H9 (cell line): ENCODE results near the gene TECPR2. TPM values are rescaled to one million over a fixed set of nuclear protein-coding genes. Genes with fewer than 3 reads are reported as not detected.

Experiments used
- DNase-seq: peaks from one replicate; pipeline ENCODE4 v3.0.0-alpha.2; 2017
- H2AFZ ChIP-seq: one replicate; pipeline ENCODE4 v1.6.1; 2013; ENCODE audit warnings: mild to moderate bottlenecking, low read length, control low read depth, moderate library complexity
- H2AK5ac ChIP-seq: 2 replicates; pipeline ENCODE4 v1.6.1; 2013; ENCODE audit warnings: low read length, control low read depth, mixed read lengths; ENCODE audit not compliant: insufficient read length
- H2BK120ac ChIP-seq: one replicate; pipeline ENCODE4 v1.6.1; 2013; ENCODE audit warnings: low read depth, mild to moderate bottlenecking, low read length, control low read depth, inconsistent platforms; ENCODE audit not compliant: poor library complexity, severe bottlenecking
- H2BK12ac ChIP-seq: 2 replicates; pipeline ENCODE4 v1.6.1; 2013; ENCODE audit warnings: low read length, control low read depth, mixed read lengths, low read depth; ENCODE audit not compliant: insufficient read length
- H2BK15ac ChIP-seq: 2 replicates; pipeline ENCODE4 v1.6.1; 2013; ENCODE audit warnings: low read depth, low read length, control low read depth
- H2BK20ac ChIP-seq: one replicate; pipeline ENCODE4 v1.6.1; 2013; ENCODE audit warnings: low read depth, mild to moderate bottlenecking, low read length, control low read depth, inconsistent platforms; ENCODE audit not compliant: poor library complexity, severe bottlenecking
- H2BK5ac ChIP-seq: 2 replicates; pipeline ENCODE4 v1.6.1; 2013; ENCODE audit warnings: low read length, control low read depth, mixed read lengths; ENCODE audit not compliant: insufficient read length
- H3K14ac ChIP-seq: 2 replicates; pipeline ENCODE4 v1.6.1; 2013; ENCODE audit warnings: low read length, control low read depth; ENCODE audit not compliant: insufficient read depth
- H3K18ac ChIP-seq: 2 replicates; pipeline ENCODE4 v1.6.1; 2013; ENCODE audit warnings: low read depth, mild to moderate bottlenecking, mixed read lengths, low read length, control low read depth; ENCODE audit not compliant: insufficient read length
- H3K23ac ChIP-seq: 2 replicates; pipeline ENCODE4 v1.6.1; 2013; ENCODE audit warnings: low read length, control low read depth, mixed read lengths, low read depth; ENCODE audit not compliant: insufficient read length
- H3K23me2 ChIP-seq: 2 replicates; pipeline ENCODE4 v1.6.1; 2013; ENCODE audit warnings: low read depth, mild to moderate bottlenecking, mixed read lengths, low read length, control low read depth; ENCODE audit not compliant: insufficient read length, poor library complexity, severe bottlenecking
- H3K27ac ChIP-seq: 2 replicates; pipeline ENCODE4 v1.5.1; 2013; ENCODE audit warnings: low read length, control low read depth, mixed read lengths, low read depth; ENCODE audit not compliant: insufficient read length
- H3K27me3 ChIP-seq: 2 replicates; pipeline ENCODE4 v1.6.1; 2013; ENCODE audit warnings: low read length, control low read depth, inconsistent platforms; ENCODE audit not compliant: insufficient read depth
- H3K4ac ChIP-seq: 2 replicates; pipeline ENCODE4 v1.6.1; 2013; ENCODE audit warnings: low read depth, mild to moderate bottlenecking, control low read depth, inconsistent platforms, low read length, moderate library complexity
- H3K4me1 ChIP-seq: 2 replicates; pipeline ENCODE4 v1.6.1; 2013; ENCODE audit warnings: low read length, control low read depth, inconsistent platforms; ENCODE audit not compliant: insufficient read depth
- H3K4me2 ChIP-seq: 2 replicates; pipeline ENCODE4 v1.6.1; 2013; ENCODE audit warnings: low read length, control low read depth, mixed read lengths; ENCODE audit not compliant: insufficient read length, insufficient read depth
- H3K56ac ChIP-seq: 2 replicates; pipeline ENCODE4 v1.6.1; 2013; ENCODE audit warnings: low read depth, mild to moderate bottlenecking, mixed read lengths, low read length, control low read depth; ENCODE audit not compliant: insufficient read length
- H3K79me1 ChIP-seq: 2 replicates; pipeline ENCODE4 v1.6.1; 2013; ENCODE audit warnings: low read depth, mild to moderate bottlenecking, moderate library complexity, low read length, control low read depth, inconsistent platforms; ENCODE audit not compliant: insufficient read depth, poor library complexity, severe bottlenecking
- H3K79me2 ChIP-seq: 2 replicates; pipeline ENCODE4 v1.6.1; 2013; ENCODE audit warnings: low read length, control low read depth, inconsistent platforms; ENCODE audit not compliant: insufficient read depth
- H3K9ac ChIP-seq: 2 replicates; pipeline ENCODE4 v1.6.1; 2013; ENCODE audit warnings: low read length, control low read depth, mixed read lengths; ENCODE audit not compliant: insufficient read length; ENCODE audit errors: extremely low read depth
- H3K9me3 ChIP-seq: one replicate; pipeline ENCODE4 v1.6.1; 2013; ENCODE audit warnings: low read depth, low read length, inconsistent platforms; ENCODE audit not compliant: control insufficient read depth
- H3T11ph ChIP-seq: one replicate; pipeline ENCODE4 v1.6.1; 2013; ENCODE audit warnings: mild to moderate bottlenecking, low read length, control low read depth, inconsistent platforms
- H4K20me1 ChIP-seq: one replicate; pipeline ENCODE4 v1.6.1; 2013; ENCODE audit not compliant: control insufficient read depth, insufficient read length, insufficient read depth
- H4K5ac ChIP-seq: 2 replicates; pipeline ENCODE4 v1.6.1; 2013; ENCODE audit warnings: low read depth, mild to moderate bottlenecking, mixed read lengths, low read length, control low read depth; ENCODE audit not compliant: insufficient read length
- H4K8ac ChIP-seq: replicated peaks from 2 replicates; pipeline ENCODE4 v1.6.1; 2013; ENCODE audit warnings: low read length, control low read depth, mixed read lengths, low read depth; ENCODE audit not compliant: insufficient read length
- H4K91ac ChIP-seq: 2 replicates; pipeline ENCODE4 v1.6.1; 2013; ENCODE audit warnings: low read depth, mild to moderate bottlenecking, moderate library complexity, mixed read lengths, low read length, control low read depth; ENCODE audit not compliant: insufficient read length
- H3K27ac Mint-ChIP-seq, 3 experiments: 2 replicates in 2 of 3; 3 replicates in 1 of 3; pipeline ENCODE4 v1.8.0; 2020 to 2021; ENCODE audit warnings: mixed read lengths in 3 of 3, mild to moderate bottlenecking in 1 of 3, moderate library complexity in 1 of 3
- H3K27me3 Mint-ChIP-seq: 2 replicates; pipeline ENCODE4 v1.8.0; 2021; ENCODE audit warnings: low read depth, mild to moderate bottlenecking, moderate library complexity, mixed read lengths
- H3K36me3 Mint-ChIP-seq, 3 experiments: 2 replicates in 2 of 3; 3 replicates in 1 of 3; pipeline ENCODE4 v1.8.0; 2020 to 2021; ENCODE audit warnings: low read depth in 3 of 3, mixed read lengths in 3 of 3; ENCODE audit not compliant: insufficient read depth in 1 of 3
- H3K4me1 Mint-ChIP-seq, 2 experiments: 2 replicates each; pipeline ENCODE4 v1.8.0; 2020; ENCODE audit warnings: mixed read lengths in 2 of 2
- H3K4me3 Mint-ChIP-seq, 2 experiments: 2 replicates in 1 of 2; 3 replicates in 1 of 2; pipeline ENCODE4 v1.8.0; 2020 to 2021; ENCODE audit warnings: mild to moderate bottlenecking in 2 of 2, mixed read lengths in 2 of 2, moderate library complexity in 1 of 2
- H3K9me3 Mint-ChIP-seq, 2 experiments: 2 replicates in 1 of 2; 3 replicates in 1 of 2; pipeline ENCODE4 v1.8.0; 2020; ENCODE audit warnings: mild to moderate bottlenecking in 2 of 2, mixed read lengths in 2 of 2, moderate library complexity in 1 of 2
- CTCF ChIP-seq: fragments of 200-600 bp; sonication (generic); conservative IDR thresholded peaks from 3 replicates; pipeline ENCODE4 v1.8.0; 2021; ENCODE audit warnings: antibody characterized with exemption, mild to moderate bottlenecking
- WGBS: extraction: QIAGEN DNeasy Blood & Tissue Kit; methylation state at CpG from one replicate; pipeline ENCODE4 v1.1.7; 2013; ENCODE audit warnings: missing lambda C conversion rate, low lambda C conversion rate, mixed read lengths; ENCODE audit not compliant: insufficient read length; ENCODE audit errors: extremely low coverage; 5-methylcytosine and 5-hydroxymethylcytosine counted together
- total RNA-seq: library from RNA; stranded (reverse); gene quantifications from 2 replicates; pipeline ENCODE4 v1.2.1, GENCODE V29; 2021

Gene TECPR2
- total RNA-seq, 1 experiment from 2014 or later = 15.4 TPM

GRCh38 chr14:102496958-102497744 is 134.4 kb downstream of the TECPR2 start:
- no CpG with 5 or more reads among the region's 42 CpGs for WGBS
- Histone ChIP-seq H3K18ac (no peak overlapping the region), H4K20me1 (no peaks in the 10 kb centered on the region), H3K56ac (no peak overlapping the region), H3K27me3 (no peaks in the 10 kb centered on the region), H4K5ac (no peak overlapping the region), H3K23ac (no peak overlapping the region), H3K23me2 (no peaks in the 10 kb centered on the region), H2BK20ac (no peak overlapping the region), H2AK5ac (no peak overlapping the region), H4K91ac (no peak overlapping the region), H3K79me1 (no peaks in the 10 kb centered on the region), H3K79me2 (no peaks in the 10 kb centered on the region), H3K9me3 (no peaks in the 10 kb centered on the region), H3K9ac (no peak overlapping the region), H2AFZ (no peak overlapping the region), H2BK120ac (no peak overlapping the region), H3T11ph (no peak overlapping the region), H3K4me2 (no peak overlapping the region), H3K4ac (no peak overlapping the region), H2BK12ac (no peak overlapping the region), H3K4me1 (no peaks in the 10 kb centered on the region), H2BK5ac (no peak overlapping the region), H3K27ac (no peak overlapping the region), H2BK15ac (no peak overlapping the region), H3K14ac (no peak overlapping the region), H4K8ac (no peak overlapping the region)
- TF ChIP-seq CTCF = no peak
- Mint-ChIP-seq H3K27ac (no peak overlapping the region), H3K36me3 (peaks cover 6 to 9% (median 7%) of the 10 kb centered on the region in 3 experiments; a peak in 5 of 7 replicates), H3K27me3 (peaks cover 1% of the 10 kb centered on the region; the same call in 1 of the 2 replicates), H3K4me3 (no peak overlapping the region), H3K9me3 (no peaks in the 10 kb centered on the region; a peak in 1 of 5 replicates), H3K4me1 (peaks cover 0 to 3% of the 10 kb centered on the region in 2 experiments; a peak in 1 of 4 replicates)
- DNase-seq = no peak
